GM19043 (cell line): ENCODE measurements around the gene NTRK1.

ENCODE experiments used
- ATAC-seq: cut with Tn5 transposase; IDR thresholded peaks from one replicate; pipeline ENCODE4 v1.9.1; 2021; ENCODE audit warnings: low read depth; ENCODE audit not compliant: unreplicated experiment

Gene NTRK1

DNA sequence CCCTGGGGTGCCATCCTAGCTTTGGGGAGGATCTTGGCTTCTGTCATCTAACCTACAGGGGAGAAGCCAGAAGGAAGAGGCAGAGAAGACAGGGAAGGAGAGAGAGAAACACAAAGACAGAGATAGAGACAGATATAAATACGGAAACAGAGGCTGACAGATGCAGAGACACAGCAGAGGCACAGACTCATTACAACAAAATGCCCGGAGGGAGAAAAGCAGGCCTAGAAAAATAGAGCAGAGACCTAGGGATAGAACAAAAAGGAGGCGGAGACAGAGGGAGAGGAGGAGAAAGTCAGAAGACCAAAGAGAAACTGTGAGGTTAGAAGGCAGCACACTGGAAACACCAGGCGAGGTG, 34.8 kb downstream of the NTRK1 start:
- no peak for ATAC-seq

DNA sequence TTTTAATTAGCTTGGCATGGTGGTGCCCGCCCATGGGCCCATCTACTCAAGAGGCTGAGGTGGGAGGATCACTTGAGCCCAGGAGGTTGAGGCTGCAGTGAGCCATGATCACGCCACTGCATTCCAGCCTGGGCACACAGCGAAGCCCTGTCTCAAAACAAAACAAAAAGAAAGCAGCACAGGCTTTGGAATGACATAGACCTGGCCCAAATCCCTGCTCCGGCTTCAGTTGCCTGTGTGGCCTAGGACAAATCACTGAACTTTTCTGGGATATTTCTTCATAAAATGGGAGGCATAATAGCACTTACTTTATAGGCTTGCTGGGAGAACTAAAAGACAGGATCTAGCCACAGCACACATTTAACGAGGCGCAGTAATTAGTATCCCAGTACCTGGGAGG, 35.3 kb downstream of the NTRK1 start:
- no peak for ATAC-seq

GRCh38 chr1:156896490-156897033, 35.9 kb downstream of the NTRK1 start:
- no peak for ATAC-seq

DNA sequence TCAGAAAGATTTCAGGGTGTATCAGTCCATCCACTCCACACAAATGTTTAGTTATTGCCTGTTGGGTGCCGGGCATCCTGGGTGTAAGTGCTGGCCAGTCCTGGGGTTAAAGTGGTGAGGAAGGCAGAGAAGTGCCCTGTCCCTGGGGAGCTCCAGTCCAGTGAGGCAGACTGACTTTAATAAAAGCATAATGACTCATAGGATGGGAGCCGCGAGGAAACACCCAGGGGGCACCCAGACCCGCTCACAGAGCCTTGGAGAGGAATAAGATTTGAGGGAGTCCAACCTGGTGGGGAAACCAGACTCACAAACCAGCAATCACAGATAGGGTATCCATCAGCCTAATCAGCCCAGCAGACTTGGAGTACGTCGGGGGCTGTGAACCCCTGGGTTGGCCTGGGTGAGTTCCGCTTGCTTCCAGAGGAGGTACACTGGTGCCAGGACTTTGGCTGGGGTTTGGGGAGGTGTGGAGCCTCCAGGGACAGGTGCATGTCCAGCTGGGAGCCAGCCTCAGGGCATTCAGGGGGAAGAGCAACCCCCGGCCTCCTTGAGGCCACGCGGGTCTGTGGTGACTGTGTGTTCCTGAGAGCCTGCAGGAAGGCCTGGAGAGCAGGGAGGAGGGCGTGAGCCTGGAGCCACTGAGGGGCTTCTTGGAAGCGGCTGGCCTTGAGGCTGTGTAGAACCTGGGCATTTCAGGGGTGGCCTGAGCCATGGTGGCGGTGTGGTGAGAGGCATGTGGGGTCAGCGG, 36.6 kb downstream of the NTRK1 start:
- no peak for ATAC-seq

- ATAC-seq: no peak
Measured at GRCh38 chr1:156898161-156898566, 37.5 kb downstream of the NTRK1 start.

- ATAC-seq: no peak
Measured at GRCh38 chr1:156898971-156899664, 38.5 kb downstream of the NTRK1 start.

DNA sequence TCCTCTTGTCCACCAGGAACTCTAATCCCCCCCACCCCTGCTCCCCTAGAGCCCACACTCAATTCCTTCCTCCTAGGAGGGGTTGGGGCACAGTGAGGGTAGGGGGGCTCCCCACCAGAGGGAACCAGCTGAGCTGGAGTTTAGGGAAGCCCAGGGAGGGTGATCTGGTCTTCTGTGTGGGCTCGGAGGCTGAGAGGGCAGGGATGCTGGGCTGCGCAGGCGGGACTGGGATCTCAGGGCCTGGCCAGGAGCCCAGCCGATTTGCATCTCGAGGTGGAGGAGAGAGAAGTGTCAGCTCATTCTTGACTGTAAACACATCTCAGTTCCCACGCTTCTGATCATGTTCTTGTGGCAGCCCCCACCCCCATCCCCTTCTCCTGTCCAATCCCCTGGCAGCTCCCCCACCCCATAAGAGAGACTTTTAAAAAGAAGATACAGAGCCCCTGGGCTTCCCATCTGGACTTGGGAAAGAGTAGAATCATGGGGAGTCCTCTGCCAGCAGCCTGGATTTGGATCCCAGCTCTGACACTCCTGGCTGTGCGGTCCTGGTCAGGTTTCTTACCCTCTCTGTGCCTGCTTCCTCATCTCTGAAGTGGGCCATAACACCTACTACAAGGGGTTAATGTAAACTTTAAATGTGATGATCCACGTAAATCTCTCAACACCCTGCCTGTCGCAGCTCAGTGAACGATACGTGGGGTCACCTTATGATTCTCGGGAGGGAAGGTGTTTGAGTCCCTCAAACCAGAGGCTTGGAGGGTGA, 39.5 kb downstream of the NTRK1 start:
- ATAC-seq: no peak

DNA sequence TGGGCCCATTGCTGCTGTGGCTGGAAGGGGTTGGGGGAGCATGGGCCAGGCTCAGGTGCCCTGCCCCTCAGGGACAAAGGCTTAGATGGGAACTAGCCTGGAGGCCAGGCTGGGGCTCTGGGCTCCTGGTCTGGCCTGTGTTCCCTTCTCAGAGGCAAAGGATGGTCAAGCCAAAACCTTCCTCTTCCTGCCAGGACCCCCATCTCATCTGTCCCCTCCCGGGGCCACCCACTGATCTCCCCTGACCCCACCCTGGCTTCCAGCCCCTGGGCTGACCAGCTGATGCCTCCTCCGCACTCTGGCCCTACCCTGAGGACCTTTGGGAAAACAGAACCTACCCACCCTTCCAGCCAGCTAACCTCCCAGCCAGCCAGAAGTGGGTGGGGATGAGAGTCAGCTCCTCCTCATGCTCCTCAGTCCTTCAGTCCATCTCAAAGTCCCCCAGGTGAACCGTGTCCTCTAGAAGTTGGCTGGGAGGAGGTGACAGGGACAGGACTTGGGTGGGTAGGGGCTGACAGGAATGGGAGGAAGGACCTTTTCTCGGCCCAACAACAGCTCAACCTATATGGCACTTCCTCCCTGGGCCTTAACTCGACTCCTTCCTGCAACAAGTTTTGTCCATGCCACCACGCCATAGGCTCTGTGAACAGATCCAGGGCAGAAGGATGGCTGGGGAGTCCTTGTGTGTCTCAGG, 40.4 kb downstream of the NTRK1 start:
- no peak for ATAC-seq

DNA sequence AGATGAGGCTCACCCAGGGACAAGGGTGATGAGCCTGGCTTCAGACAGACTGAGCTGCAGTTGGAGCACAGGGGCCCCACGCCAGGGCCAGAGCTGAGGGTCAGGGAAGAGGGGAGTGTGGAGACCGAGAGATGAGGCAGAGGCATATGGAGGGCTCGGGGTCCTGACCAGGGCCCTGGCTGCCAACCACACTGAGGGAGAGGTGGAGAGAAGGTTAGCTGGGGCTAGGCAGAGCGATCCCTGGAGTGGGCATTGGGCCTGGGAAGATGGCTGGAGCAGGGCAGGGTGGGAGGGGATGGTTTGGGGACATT, 40.9 kb downstream of the NTRK1 start:
- no peak for ATAC-seq

DNA sequence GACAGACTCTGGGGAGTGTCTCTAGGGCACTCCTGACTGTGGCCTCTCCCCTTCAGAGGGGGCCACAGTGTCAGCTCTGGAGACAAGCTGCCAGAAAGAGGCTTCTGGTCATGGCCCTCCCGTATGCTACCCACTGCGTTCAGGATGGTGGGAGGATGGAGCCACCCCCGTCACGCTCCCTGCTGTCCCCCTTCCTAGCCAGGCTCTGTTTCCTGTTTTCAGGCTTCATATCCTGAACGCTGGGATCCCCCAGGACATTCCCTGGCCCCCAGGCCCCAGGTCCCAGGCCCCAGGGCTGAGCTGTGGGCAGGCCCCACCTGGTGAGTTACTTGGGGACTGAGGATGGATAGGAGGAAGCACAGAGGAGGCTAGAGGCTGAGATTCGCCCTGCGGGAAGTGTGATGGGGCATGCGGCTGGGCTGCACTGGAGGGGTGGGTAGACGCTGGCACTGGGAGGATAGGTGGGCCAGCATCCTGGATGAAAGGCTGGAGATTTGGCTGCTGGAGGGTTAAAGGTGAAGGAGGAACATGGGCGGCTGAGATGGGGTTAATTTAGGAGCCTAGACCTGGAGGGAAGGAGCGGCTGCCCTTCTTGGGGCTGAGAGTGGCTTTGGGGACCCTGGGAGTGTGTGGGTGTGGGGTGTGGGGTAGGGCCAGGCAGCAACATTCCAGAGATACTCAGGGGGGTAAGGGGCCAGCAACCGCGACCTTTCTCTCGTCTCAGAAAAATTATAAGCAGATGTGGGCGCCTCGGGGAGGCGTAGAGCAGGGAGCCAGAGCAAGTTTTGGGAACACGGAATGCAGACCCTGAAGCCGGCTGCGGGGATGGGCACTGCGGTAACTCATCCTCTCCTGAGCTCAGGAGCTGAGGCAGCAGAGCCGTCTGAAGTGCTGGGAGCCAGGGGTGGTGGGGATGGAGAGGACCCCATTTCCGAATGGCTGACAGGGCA, 41.6 kb downstream of the NTRK1 start:
- no peak for ATAC-seq

GRCh38 chr1:156903328-156904091, 42.8 kb downstream of the NTRK1 start:
- no peak for ATAC-seq

GRCh38 chr1:156904187-156904959, 43.7 kb downstream of the NTRK1 start:
- no peak for ATAC-seq

- ATAC-seq: no peak
Measured at GRCh38 chr1:156905176-156905575, 44.5 kb downstream of the NTRK1 start.

DNA sequence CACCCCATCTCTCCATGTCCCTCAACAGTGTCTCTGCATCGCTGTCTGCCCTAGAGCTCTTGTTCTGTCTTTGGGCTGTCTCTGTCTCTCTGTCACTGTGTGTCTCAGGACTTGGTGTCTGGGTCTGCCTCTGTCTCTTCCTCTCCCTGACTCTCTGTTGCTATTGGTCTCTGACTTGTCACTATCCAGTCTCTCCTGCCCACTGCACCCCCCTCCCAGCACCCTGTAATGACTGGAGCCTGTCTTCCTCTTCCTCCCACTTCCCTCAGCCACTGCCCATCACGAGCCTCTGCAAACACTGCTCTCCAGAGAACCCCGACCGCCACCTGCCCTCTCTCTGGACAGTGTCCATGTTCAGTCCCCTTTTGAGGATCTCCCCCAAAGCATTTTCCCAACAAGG, 45.0 kb downstream of the NTRK1 start:
- no peak for ATAC-seq

DNA sequence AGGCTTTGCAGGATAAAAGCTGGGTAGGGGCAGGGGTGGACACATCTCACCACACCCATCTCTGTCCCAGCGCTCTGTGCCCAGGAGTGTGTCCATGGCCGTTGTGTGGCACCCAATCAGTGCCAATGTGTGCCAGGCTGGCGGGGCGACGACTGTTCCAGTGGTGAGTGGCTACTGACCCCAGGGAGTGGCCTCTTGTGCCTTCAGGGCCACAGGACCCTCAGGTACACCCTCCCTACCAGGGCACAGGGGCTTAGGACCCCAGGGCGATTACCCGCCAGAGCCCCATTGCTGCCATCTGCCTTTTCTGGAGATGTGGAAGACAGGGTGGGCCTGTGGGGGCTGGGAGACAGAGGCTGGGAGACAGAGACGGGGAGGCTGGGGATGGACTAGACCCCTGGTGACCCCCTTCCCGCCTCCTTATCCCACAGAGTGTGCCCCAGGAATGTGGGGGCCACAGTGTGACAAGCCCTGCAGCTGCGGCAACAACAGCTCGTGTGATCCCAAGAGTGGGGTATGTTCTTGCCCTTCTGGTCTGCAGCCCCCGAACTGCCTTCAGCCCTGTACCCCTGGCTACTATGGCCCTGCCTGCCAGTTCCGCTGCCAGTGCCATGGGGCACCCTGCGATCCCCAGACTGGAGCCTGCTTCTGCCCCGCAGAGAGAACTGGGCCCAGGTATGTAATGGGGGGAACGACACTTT, 45.7 kb downstream of the NTRK1 start:
- no peak for ATAC-seq

DNA sequence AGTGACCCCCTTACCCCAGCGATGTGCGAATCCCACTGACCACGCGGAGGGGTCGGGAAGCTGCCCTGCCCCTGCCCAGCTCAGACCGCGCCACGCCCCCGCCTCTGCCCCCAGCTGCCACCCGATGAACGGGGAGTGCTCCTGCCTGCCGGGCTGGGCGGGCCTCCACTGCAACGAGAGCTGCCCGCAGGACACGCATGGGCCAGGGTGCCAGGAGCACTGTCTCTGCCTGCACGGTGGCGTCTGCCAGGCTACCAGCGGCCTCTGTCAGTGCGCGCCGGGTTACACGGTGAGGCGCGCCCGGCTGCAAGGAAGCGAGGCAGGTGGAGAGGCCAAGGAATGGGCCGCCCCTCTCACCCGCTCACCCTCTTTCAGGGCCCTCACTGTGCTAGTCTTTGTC, 47.9 kb downstream of the NTRK1 start:
- no peak for ATAC-seq

GRCh38 chr1:156908955-156909354, 48.3 kb downstream of the NTRK1 start:
- ATAC-seq: no peak

GRCh38 chr1:156909671-156910070, 49.0 kb downstream of the NTRK1 start:
- ATAC-seq: no peak
